ENCODE results near the gene UQCC3.
"Not testable (repeated sequence)": the region's sequence is repeated elsewhere in the genome, so short reads cannot be mapped to it uniquely, and the experiment has no call there.

UQCC3 gene

DNA sequence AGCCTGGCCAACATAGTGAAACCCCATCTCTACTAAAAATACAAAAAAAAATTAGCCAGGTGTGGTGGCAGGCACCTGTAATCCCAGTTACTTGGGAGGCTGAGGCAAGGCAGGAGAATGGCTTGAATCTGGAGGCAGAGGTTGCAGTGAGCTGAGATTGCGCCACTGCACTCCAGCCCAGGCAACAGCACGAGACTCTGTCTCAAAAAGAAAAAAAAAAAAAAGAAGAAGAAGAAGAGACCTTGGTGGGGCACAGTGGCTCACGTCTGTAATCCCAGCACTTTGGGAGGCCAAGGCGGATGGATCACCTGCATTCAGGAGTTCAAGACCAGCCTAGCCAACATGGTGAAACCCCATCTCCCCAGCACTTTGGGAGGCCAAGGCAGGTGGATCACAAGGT is 32.4 kb downstream of the UQCC3 start:
- H3K9me3 Mint-ChIP-seq; H3K27me3 Mint-ChIP-seq (ENCODE audit: low read depth); DNase-seq (ENCODE audit: low spot score); H3K27ac Mint-ChIP-seq; H3K4me3 Mint-ChIP-seq: not testable (repeated sequence)
- peaks cover 15% of the 10 kb centered on the region for H3K36me3 Mint-ChIP-seq (ENCODE audit: low read depth)
- peaks cover 25% of the 10 kb centered on the region for H3K4me1 Mint-ChIP-seq (ENCODE audit: low read depth)

DNA sequence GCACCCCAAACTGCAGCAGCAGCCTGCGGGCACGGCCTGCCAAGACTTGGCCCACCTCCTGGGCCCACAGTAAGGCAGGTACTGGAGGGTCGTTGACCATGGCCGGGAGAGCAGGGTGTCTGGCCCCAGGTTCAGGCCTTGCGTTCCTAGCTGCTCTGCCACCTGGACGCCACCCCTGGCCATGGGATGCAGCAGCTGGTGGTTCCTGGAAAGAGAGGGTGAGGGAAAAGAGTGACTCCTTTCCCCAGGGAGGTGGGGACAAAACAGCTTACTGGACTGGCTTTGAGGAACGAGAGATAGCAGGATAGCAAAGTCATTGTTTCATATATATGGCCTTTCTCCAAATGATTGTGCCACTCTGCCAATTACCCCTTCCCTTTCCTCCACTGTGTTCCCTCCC is 33.9 kb downstream of the UQCC3 start:
- Mint-ChIP-seq H3K27me3 (ENCODE audit: low read depth) (no peaks in the 10 kb centered on the region), H3K4me3 (peak overlapping the region; percentile 93), H3K36me3 (ENCODE audit: low read depth) (peaks cover 23% of the 10 kb centered on the region), H3K4me1 (ENCODE audit: low read depth) (peaks cover 37% of the 10 kb centered on the region), H3K9me3 (no peaks in the 10 kb centered on the region), H3K27ac (peak overlapping the region; percentile 81)
- no peak for DNase-seq (ENCODE audit: low spot score)

DNA sequence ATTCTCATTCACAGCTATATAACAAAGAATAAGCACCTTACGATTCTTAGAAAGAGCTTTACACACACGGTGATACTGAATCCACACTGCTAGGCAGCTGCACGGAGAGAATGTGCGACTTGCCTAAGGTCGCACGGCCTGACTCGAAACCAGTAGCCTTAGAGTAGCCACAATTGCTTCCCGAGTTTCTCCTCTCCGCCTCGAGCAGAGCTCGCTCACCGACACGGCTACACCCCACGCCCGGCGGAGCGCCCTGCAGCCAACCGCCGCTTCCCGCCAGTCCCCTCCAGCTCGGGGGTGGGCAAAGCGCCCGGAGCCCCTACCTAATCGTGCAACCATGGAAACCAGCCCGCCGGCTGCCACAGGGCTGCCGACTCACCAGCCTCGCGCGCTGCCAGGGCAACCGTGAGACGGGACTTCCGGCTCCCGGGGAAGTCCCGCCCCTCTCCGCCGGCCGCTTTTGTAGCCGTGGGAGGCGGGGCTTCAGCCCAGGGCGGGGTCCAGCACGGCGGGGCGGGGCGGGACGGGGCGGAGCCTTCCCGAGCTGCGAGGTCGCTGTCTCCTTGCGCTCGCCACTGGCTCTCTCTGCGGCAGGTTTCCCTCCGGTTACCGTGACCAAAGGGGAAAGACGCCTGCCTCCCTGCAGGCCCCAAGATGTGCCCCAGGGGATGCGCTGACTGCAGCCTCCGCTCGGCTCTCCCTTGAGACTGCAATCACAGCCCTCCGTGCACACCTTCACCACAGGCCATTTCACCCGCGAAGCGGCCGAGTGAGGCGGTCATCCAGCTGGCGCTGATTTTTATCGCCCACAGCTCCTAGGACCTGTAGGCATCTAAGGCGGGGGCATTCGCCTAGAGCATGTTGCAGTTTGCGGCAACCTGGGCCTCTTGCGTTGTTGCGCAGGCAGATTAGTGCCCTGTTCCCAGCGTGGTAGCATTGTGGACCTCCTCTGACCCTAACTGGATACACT is 34.7 kb downstream of the UQCC3 start:
- Mint-ChIP-seq H3K4me1 (ENCODE audit: low read depth) (peaks cover 38% of the 10 kb centered on the region), H3K27me3 (ENCODE audit: low read depth) (no peaks in the 10 kb centered on the region), H3K9me3 (no peaks in the 10 kb centered on the region), H3K27ac (peak overlapping the region; percentile 81), H3K4me3 (peak overlapping the region; percentile 93), H3K36me3 (ENCODE audit: low read depth) (peaks cover 25% of the 10 kb centered on the region)
- peak; percentile 91 for DNase-seq (ENCODE audit: low spot score)

DNA sequence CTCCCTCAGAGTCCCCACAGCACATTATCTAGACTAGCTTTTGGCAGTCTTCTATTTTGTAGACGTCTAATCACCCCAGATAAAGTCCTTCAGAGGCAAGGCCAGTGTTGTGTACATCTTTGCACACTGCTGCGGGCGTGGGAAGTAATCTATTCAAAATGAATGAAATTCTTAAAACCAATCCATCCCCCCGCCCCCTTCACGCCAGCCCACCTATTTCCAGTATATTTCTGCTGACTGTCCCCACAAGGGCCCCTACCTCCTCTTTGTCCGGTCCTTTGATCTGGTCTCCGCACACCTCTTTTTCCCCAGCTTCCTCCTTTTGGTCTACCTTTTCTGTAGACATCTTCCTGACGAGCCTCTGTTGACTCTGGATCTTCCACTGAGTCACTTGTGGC is 35.4 kb downstream of the UQCC3 start:
- Mint-ChIP-seq H3K4me3 (peak overlapping the region; percentile 41), H3K9me3 (no peaks in the 10 kb centered on the region), H3K27me3 (ENCODE audit: low read depth) (no peaks in the 10 kb centered on the region), H3K36me3 (ENCODE audit: low read depth) (peaks cover 26% of the 10 kb centered on the region), H3K4me1 (ENCODE audit: low read depth) (peaks cover 38% of the 10 kb centered on the region), H3K27ac (peak overlapping the region; percentile 38)
- DNase-seq (ENCODE audit: low spot score): no peak

- no peaks in the 10 kb centered on the region for H3K27me3 Mint-ChIP-seq (ENCODE audit: low read depth)
- no peaks in the 10 kb centered on the region for H3K9me3 Mint-ChIP-seq
- peak within 1 kb of the TSS; percentile 96 for H3K27ac Mint-ChIP-seq
- peak within 1 kb of the TSS; percentile 95 for H3K4me3 Mint-ChIP-seq
- H3K36me3 Mint-ChIP-seq (ENCODE audit: low read depth): peaks cover 27% of the 10 kb centered on the region
- no peak for DNase-seq (ENCODE audit: low spot score)
- peaks cover 42% of the 10 kb centered on the region for H3K4me1 Mint-ChIP-seq (ENCODE audit: low read depth)
These were observed 35.9 kb downstream of the UQCC3 start, which contains the start of the genes BSCL2 and GNG3 for GRCh38 chr11:62707277-62707861. TSS of gene BSCL2 (minus strand) at chr11:62707424. CDS start at chr11:62707195, 229 bp downstream. TSS of gene GNG3 (plus strand) at chr11:62707676. CDS start at chr11:62708296, 620 bp downstream.

GRCh38 chr11:62708392-62708791 is 36.9 kb downstream of the UQCC3 start:
- H3K27ac Mint-ChIP-seq: peak overlapping the region; percentile 96
- H3K4me3 Mint-ChIP-seq: peak overlapping the region; percentile 95
- no peak for DNase-seq (ENCODE audit: low spot score)
- H3K4me1 Mint-ChIP-seq (ENCODE audit: low read depth): peaks cover 52% of the 10 kb centered on the region
- H3K9me3 Mint-ChIP-seq: no peaks in the 10 kb centered on the region
- no peaks in the 10 kb centered on the region for H3K27me3 Mint-ChIP-seq (ENCODE audit: low read depth)
- peaks cover 34% of the 10 kb centered on the region for H3K36me3 Mint-ChIP-seq (ENCODE audit: low read depth)

GRCh38 chr11:62708793-62709192 is 37.3 kb downstream of the UQCC3 start:
- peaks cover 56% of the 10 kb centered on the region for H3K4me1 Mint-ChIP-seq (ENCODE audit: low read depth)
- peak; percentile 38 for DNase-seq (ENCODE audit: low spot score)
- H3K36me3 Mint-ChIP-seq (ENCODE audit: low read depth): peaks cover 38% of the 10 kb centered on the region
- H3K27ac Mint-ChIP-seq: peak overlapping the region; percentile 96
- no peaks in the 10 kb centered on the region for H3K9me3 Mint-ChIP-seq
- no peaks in the 10 kb centered on the region for H3K27me3 Mint-ChIP-seq (ENCODE audit: low read depth)
- H3K4me3 Mint-ChIP-seq: peak overlapping the region; percentile 95

- H3K27me3 Mint-ChIP-seq (ENCODE audit: low read depth): no peaks in the 10 kb centered on the region
- peaks cover 60% of the 10 kb centered on the region for H3K4me1 Mint-ChIP-seq (ENCODE audit: low read depth)
- H3K9me3 Mint-ChIP-seq: no peaks in the 10 kb centered on the region
These were observed 38.0 kb downstream of the UQCC3 start for GRCh38 chr11:62709247-62710000.

GRCh38 chr11:62710001-62710345 is 38.5 kb downstream of the UQCC3 start:
- Mint-ChIP-seq H3K27me3 (ENCODE audit: low read depth) (no peaks in the 10 kb centered on the region), H3K4me3 (peak overlapping the region; percentile 95), H3K27ac (peak overlapping the region; percentile 96), H3K9me3 (no peaks in the 10 kb centered on the region), H3K36me3 (ENCODE audit: low read depth) (peaks cover 45% of the 10 kb centered on the region), H3K4me1 (ENCODE audit: low read depth) (peaks cover 65% of the 10 kb centered on the region)
- peak; percentile 25 for DNase-seq (ENCODE audit: low spot score)

More at GRCh38 chr11:62709247-62710000, 38.0 kb downstream of the UQCC3 start:
- peak; percentile 95 for DNase-seq (ENCODE audit: low spot score)
- peaks cover 43% of the 10 kb centered on the region for H3K36me3 Mint-ChIP-seq (ENCODE audit: low read depth)
- H3K27ac Mint-ChIP-seq: peak overlapping the region; percentile 96
- H3K4me3 Mint-ChIP-seq: peak overlapping the region; percentile 95

DNA sequence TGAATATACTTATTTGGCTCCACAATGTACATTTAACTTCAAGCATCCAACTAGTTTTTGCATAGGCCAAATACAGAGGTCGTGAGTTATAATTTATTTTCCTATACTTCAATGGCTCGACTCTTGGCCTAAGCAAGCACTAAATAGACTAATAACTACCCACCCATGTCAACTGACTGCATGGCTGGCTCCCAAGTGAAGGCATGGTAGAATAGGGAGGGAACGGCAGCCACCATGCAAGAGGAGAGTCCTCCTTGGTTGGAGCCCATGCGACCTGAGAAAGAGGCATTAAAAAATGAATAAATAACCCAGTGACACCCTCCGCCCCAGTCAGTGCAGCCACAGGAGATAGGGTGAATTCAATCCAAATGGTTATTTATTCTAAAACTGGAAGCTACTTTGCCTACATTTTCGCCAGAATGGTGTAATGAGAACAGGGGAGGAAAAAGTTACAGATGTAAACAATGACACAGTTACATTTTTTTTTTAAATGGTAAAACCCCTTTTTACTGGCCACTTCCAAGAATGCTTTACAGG is 40.9 kb downstream of the UQCC3 start:
- peak overlapping the region; percentile 93 for H3K27ac Mint-ChIP-seq
- H3K36me3 Mint-ChIP-seq (ENCODE audit: low read depth): peaks cover 64% of the 10 kb centered on the region
- peak overlapping the region; percentile 74 for H3K4me3 Mint-ChIP-seq
- no peaks in the 10 kb centered on the region for H3K27me3 Mint-ChIP-seq (ENCODE audit: low read depth)
- H3K4me1 Mint-ChIP-seq (ENCODE audit: low read depth): peaks cover 57% of the 10 kb centered on the region
- no peaks in the 10 kb centered on the region for H3K9me3 Mint-ChIP-seq
- DNase-seq (ENCODE audit: low spot score): no peak

DNA sequence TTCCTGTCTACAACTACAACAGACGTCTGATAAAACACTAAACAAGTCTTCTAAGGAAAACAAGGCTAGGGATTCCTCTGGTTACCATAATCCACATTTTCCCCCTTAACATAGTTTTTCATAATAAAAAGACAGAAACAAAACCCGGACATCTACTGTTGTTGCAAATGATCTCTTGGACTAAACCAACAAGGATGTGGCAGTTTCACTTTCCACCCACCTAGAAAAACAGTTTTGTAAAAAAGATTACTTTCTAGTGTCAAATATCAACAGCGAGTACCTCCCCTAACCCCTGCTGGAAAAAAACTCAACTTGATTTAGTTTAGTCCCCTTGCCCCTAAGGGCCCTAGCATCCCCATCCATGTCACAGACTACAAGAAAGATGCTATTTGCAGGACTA is 41.4 kb downstream of the UQCC3 start:
- H3K4me3 Mint-ChIP-seq: peak overlapping the region; percentile 74
- no peak for DNase-seq (ENCODE audit: low spot score)
- H3K9me3 Mint-ChIP-seq: no peaks in the 10 kb centered on the region
- H3K27ac Mint-ChIP-seq: peak overlapping the region; percentile 93
- no peaks in the 10 kb centered on the region for H3K27me3 Mint-ChIP-seq (ENCODE audit: low read depth)
- peaks cover 55% of the 10 kb centered on the region for H3K4me1 Mint-ChIP-seq (ENCODE audit: low read depth)
- H3K36me3 Mint-ChIP-seq (ENCODE audit: low read depth): peaks cover 69% of the 10 kb centered on the region

DNA sequence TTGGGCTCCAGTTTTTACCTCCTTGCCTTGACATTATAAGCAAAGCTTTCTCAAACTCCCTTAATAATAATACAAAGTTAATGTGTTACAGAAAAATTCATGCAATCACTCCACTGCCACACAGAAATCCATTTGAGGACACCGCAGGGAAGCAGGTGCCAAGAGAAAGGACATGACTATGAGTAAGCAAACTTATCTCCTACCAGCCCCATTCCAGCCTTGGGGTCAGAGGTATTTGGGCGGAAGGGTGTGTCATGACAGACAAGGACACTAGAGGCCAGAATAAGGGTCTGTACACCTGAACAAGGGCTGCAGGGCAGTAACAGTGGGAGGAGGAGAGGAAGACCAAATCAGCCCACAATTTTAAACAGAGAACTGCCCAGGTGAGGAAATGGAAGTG is 41.9 kb downstream of the UQCC3 start:
- peak overlapping the region; percentile 93 for H3K27ac Mint-ChIP-seq
- H3K4me3 Mint-ChIP-seq: peak overlapping the region; percentile 74
- no peak for DNase-seq (ENCODE audit: low spot score)
- peaks cover 57% of the 10 kb centered on the region for H3K4me1 Mint-ChIP-seq (ENCODE audit: low read depth)
- H3K27me3 Mint-ChIP-seq (ENCODE audit: low read depth): no peaks in the 10 kb centered on the region
- peaks cover 74% of the 10 kb centered on the region for H3K36me3 Mint-ChIP-seq (ENCODE audit: low read depth)
- no peaks in the 10 kb centered on the region for H3K9me3 Mint-ChIP-seq

Measured in T-helper 2 cell treated with Interferon-gamma antibody and Interleukin-4, amounts not matched to agents 5 μg/mL and 100 μg/mL, for 36 hours (primary cell).